Nephron progenitor cell (in vitro differentiated cells): ENCODE data around the gene ALG5.

Source experiments
- DNase-seq: peaks from one replicate; pipeline ENCODE4 v3.0.0; 2021
- H3K27ac Mint-ChIP-seq: 2 replicates; pipeline ENCODE4 v1.8.0; 2021; ENCODE audit warnings: mild to moderate bottlenecking, moderate library complexity, mixed read lengths
- H3K27me3 Mint-ChIP-seq: 2 replicates; pipeline ENCODE4 v1.8.0; 2021; ENCODE audit warnings: mild to moderate bottlenecking, low read depth, mixed read lengths; ENCODE audit not compliant: poor library complexity
- H3K36me3 Mint-ChIP-seq: 2 replicates; pipeline ENCODE4 v1.8.0; 2021; ENCODE audit warnings: low read depth, mixed read lengths
- H3K4me1 Mint-ChIP-seq: 2 replicates; pipeline ENCODE4 v1.8.0; 2021; ENCODE audit warnings: mixed read lengths
- H3K4me3 Mint-ChIP-seq: 2 replicates; pipeline ENCODE4 v1.8.0; 2021; ENCODE audit warnings: mild to moderate bottlenecking, moderate library complexity, mixed read lengths
- H3K9me3 Mint-ChIP-seq: 2 replicates; pipeline ENCODE4 v1.8.0; 2021; ENCODE audit warnings: mild to moderate bottlenecking, moderate library complexity, mixed read lengths
- CTCF ChIP-seq: fragments of 200-600 bp; sonication (generic); IDR thresholded peaks from 2 replicates; pipeline ENCODE4 v1.5.0; 2021; ENCODE audit warnings: antibody characterized with exemption

The ALG5 gene

GRCh38 chr13:36954542-36954941 lies 44.6 kb downstream of the ALG5 start:
- Mint-ChIP-seq H3K27ac (peak overlapping the region; percentile 29), H3K4me1 (no peaks in the 10 kb centered on the region), H3K36me3 (peaks cover 56% of the 10 kb centered on the region), H3K27me3 (no peaks in the 10 kb centered on the region), H3K9me3 (no peaks in the 10 kb centered on the region), H3K4me3 (no peak overlapping the region)
- DNase-seq: no peak
- no peak for TF ChIP-seq CTCF

- DNase-seq: no peak
- Mint-ChIP-seq H3K4me1 (no peaks in the 10 kb centered on the region), H3K4me3 (no peak overlapping the region), H3K27me3 (no peaks in the 10 kb centered on the region), H3K9me3 (no peaks in the 10 kb centered on the region), H3K36me3 (peaks cover 43% of the 10 kb centered on the region), H3K27ac (peak overlapping the region; percentile 55)
- no peak for TF ChIP-seq CTCF
These were observed 48.2 kb downstream of the ALG5 start for GRCh38 chr13:36950920-36951319.

GRCh38 chr13:36950330-36950729 lies 48.8 kb downstream of the ALG5 start:
- Mint-ChIP-seq H3K4me3 (no peak overlapping the region), H3K9me3 (no peaks in the 10 kb centered on the region), H3K27ac (no peak overlapping the region), H3K27me3 (no peaks in the 10 kb centered on the region), H3K4me1 (no peaks in the 10 kb centered on the region), H3K36me3 (peaks cover 37% of the 10 kb centered on the region)
- no peak for DNase-seq
- TF ChIP-seq CTCF: no peak

- Mint-ChIP-seq H3K9me3 (no peaks in the 10 kb centered on the region), H3K27me3 (no peaks in the 10 kb centered on the region), H3K4me1 (no peaks in the 10 kb centered on the region), H3K36me3 (peaks cover 15% of the 10 kb centered on the region), H3K27ac (peak overlapping the region; percentile 13), H3K4me3 (no peak overlapping the region)
- TF ChIP-seq CTCF: no peak
- DNase-seq: no peak
These were observed 54.1 kb downstream of the ALG5 start for GRCh38 chr13:36945078-36945477.

- no peak overlapping the region for H3K27ac Mint-ChIP-seq
- peaks cover 6% of the 10 kb centered on the region for H3K4me1 Mint-ChIP-seq
- H3K4me3 Mint-ChIP-seq: no peak overlapping the region
- H3K36me3 Mint-ChIP-seq: no peaks in the 10 kb centered on the region
- no peak for TF ChIP-seq CTCF
- H3K27me3 Mint-ChIP-seq: peaks cover 8% of the 10 kb centered on the region
- no peaks in the 10 kb centered on the region for H3K9me3 Mint-ChIP-seq
- DNase-seq: no peak
These were observed 73.5 kb downstream of the ALG5 start for GRCh38 chr13:36925603-36926002.

GRCh38 chr13:36924001-36924400 lies 75.1 kb downstream of the ALG5 start:
- Mint-ChIP-seq H3K4me1 (peaks cover 12% of the 10 kb centered on the region), H3K27me3 (peaks cover 10% of the 10 kb centered on the region), H3K4me3 (no peak overlapping the region), H3K27ac (no peak overlapping the region), H3K9me3 (no peaks in the 10 kb centered on the region), H3K36me3 (no peaks in the 10 kb centered on the region)
- no peak for DNase-seq
- TF ChIP-seq CTCF: no peak
